ENCODE results near the gene LARGE1.

- TF ChIP-seq POLR2A (IDR thresholded peaks at IDR 0.05) (no peak), CTCF (IDR thresholded peaks at IDR 0.05) (no peak)
These were observed 345.2 kb downstream of the LARGE1 start for GRCh38 chr22:33575041-33575440.
